Measurements from ENCODE around the gene KCNMA1.

Gene KCNMA1

GRCh38 chr10:77493239-77493806, 144.3 kb downstream of the KCNMA1 start:
- DNase-seq (ENCODE audit: low read depth in 2 of 3, low spot score in 2 of 3), result no peak

- no peak for DNase-seq (ENCODE audit: low read depth in 2 of 3, low spot score in 2 of 3)
These were observed 145.1 kb downstream of the KCNMA1 start for GRCh38 chr10:77492368-77492994.

GRCh38 chr10:77490534-77491314, 146.9 kb downstream of the KCNMA1 start:
- DNase-seq (ENCODE audit: low read depth in 2 of 3, low spot score in 2 of 3), result no peak

- DNase-seq (ENCODE audit: low read depth in 2 of 3, low spot score in 2 of 3), result no peak
These were observed 151.1 kb downstream of the KCNMA1 start for GRCh38 chr10:77486517-77486916.

GRCh38 chr10:77485847-77486246, 151.8 kb downstream of the KCNMA1 start:
- no peak for DNase-seq (ENCODE audit: low read depth in 2 of 3, low spot score in 2 of 3)

GRCh38 chr10:77482072-77482471, 155.5 kb downstream of the KCNMA1 start:
- DNase-seq (ENCODE audit: low read depth in 2 of 3, low spot score in 2 of 3), result no peak

GRCh38 chr10:77479586-77479985, 158.0 kb downstream of the KCNMA1 start:
- DNase-seq (ENCODE audit: low read depth in 2 of 3, low spot score in 2 of 3), result no peak

- no peak for DNase-seq (ENCODE audit: low read depth in 2 of 3, low spot score in 2 of 3)
These were observed 158.6 kb downstream of the KCNMA1 start for GRCh38 chr10:77478962-77479359.

GRCh38 chr10:77478247-77478961, 159.2 kb downstream of the KCNMA1 start:
- DNase-seq (ENCODE audit: low read depth in 2 of 3, low spot score in 2 of 3), result no peak

GRCh38 chr10:77475522-77475921, 162.1 kb downstream of the KCNMA1 start:
- DNase-seq (ENCODE audit: low read depth in 2 of 3, low spot score in 2 of 3), result no peak

- DNase-seq (ENCODE audit: low read depth in 2 of 3, low spot score in 2 of 3), result no peak
These were observed 162.7 kb downstream of the KCNMA1 start for GRCh38 chr10:77474939-77475338.

GRCh38 chr10:77474386-77474785, 163.2 kb downstream of the KCNMA1 start:
- DNase-seq (ENCODE audit: low read depth in 2 of 3, low spot score in 2 of 3), result no peak

GRCh38 chr10:77472146-77472545, 165.5 kb downstream of the KCNMA1 start:
- DNase-seq (ENCODE audit: low read depth in 2 of 3, low spot score in 2 of 3), result no peak

- no peak for DNase-seq (ENCODE audit: low read depth in 2 of 3, low spot score in 2 of 3)
These were observed 166.5 kb downstream of the KCNMA1 start for GRCh38 chr10:77471069-77471536.

- no peak for DNase-seq (ENCODE audit: low read depth in 2 of 3, low spot score in 2 of 3)
These were observed 170.1 kb downstream of the KCNMA1 start for GRCh38 chr10:77467422-77467963.

- no peak for DNase-seq (ENCODE audit: low read depth in 2 of 3, low spot score in 2 of 3)
These were observed 173.5 kb downstream of the KCNMA1 start for GRCh38 chr10:77463967-77464745.

GRCh38 chr10:77463499-77463898, 174.1 kb downstream of the KCNMA1 start:
- no peak for DNase-seq (ENCODE audit: low read depth in 2 of 3, low spot score in 2 of 3)

- DNase-seq (ENCODE audit: low read depth in 2 of 3, low spot score in 2 of 3), result no peak
These were observed 175.8 kb downstream of the KCNMA1 start for GRCh38 chr10:77461636-77462296.

- DNase-seq (ENCODE audit: low read depth in 2 of 3, low spot score in 2 of 3), result no peak
These were observed 177.7 kb downstream of the KCNMA1 start for GRCh38 chr10:77459905-77460304.

GRCh38 chr10:77458986-77459590, 178.5 kb downstream of the KCNMA1 start:
- no peak for DNase-seq (ENCODE audit: low read depth in 2 of 3, low spot score in 2 of 3)

Measured in activated CD8-positive, alpha-beta memory T cell treated with anti-CD3 and anti-CD28 coated beads for 48 hours (primary cell).